Measurements from ENCODE around the gene MBD3L1.

Gene MBD3L1

DNA sequence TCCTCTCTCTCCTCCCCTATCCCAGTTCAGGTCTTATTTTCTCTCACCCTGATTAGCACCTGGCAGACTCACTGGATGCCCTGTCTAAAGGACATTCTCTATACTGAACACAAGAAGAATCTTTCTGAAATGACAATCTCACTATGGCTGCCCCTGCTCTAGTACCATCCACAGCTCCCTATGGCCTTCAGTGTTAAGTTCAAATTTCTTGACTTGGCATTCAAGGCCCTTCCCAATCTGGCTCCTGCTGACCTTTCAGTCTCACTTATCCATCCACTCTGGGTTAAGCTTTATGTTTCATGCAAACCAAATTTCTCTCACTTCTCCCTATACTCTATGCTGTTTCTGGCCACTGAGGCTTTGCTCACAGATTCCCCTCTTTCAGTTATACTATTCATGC, 34.2 kb downstream of the MBD3L1 start:
- DNase-seq = no peak
- in situ Hi-C loops (cut with HindIII; ENCODE audit: low pct_ligation_motif_present, low pct_unique_long_range_greater_than_20kb, low sequenced_read_pairs) = no loop called here

DNA sequence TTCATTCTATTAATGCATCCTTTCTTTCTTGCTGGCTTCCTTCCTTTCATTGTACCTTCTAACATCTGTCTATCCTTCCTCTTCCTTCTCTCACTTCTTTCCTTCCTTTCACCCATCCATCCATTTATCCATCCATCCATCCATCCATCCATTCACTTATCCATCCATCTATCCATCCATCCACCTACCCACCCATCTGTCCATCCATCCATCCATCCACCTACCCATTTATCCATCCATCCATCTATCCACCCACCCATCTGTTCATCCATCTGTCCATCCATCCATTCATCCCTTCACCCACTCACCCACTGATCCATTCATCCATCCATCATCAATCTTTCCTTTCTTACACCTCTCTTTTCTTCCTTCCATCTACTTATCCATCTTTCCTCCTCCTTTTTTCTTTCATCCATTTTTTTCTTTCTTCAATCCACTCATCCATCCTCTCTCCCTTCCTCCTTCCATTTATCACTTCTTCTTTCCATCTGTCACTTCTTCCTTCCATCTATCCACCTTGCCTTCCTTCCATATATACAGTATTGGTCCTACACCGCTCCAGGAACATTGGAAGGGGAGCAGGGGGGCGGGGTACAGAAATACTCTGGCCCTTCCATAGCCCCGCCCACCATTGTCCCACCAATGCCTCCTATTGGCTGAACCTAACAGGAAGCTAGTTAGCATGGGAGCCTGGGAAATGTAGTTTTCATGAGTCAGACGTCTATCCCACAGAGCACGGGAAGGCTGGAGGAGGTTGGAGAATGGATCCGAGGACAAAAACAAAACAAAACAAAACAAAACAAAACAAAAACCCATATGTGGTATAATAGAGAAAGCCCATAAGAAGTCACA, 45.9 kb downstream of the MBD3L1 start:
- in situ Hi-C loops (cut with HindIII; ENCODE audit: low pct_ligation_motif_present, low pct_unique_long_range_greater_than_20kb, low sequenced_read_pairs) = no loop called here
- DNase-seq = no peak

DNA sequence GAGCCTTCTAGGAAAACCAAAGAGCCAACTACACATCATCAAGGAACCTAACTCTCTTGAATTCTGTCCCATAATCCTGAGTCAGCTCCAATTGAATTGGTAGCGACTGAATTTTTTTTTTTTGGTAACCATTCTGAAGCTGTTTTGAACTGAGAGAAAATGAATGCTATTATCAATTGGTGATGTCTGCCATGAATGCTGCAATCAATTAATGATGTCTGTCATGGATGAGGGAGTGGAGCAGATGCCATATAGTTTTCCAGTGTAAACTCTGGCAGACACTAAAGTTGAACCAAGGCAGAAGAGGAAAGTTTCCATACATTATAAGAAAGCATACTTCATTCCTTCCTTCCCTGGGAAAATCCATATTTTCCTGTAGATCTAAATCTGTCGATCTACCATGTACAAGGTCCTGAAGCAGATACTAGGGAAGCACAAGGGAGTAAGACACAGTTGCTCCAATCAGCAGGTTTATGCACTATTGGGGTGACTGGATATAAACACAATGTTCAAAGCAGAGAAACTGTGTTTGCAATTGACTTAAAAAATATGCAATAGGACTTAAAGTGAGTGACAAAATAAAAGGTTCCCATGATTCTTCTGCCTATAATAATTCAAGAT, 48.8 kb downstream of the MBD3L1 start:
- DNase-seq = no peak

DNA sequence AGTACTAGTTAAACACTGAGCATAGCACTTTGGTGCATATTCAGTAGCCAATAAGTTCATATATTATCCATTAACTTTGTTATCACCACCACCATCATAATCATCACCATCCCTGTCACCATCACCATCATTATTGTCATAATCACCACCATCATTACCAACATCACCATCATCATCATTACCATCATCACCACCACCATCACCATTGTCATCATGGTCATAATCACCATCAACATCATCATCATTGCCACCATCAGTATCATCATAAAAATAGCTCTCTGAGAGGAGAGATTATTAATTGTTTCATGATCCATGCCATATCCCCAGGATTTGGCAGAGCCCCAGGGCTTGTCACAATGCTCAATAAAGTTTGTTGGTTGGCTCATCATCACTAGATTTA, 49.3 kb downstream of the MBD3L1 start:
- no peak for DNase-seq
- in situ Hi-C loops (cut with HindIII; ENCODE audit: low pct_ligation_motif_present, low pct_unique_long_range_greater_than_20kb, low sequenced_read_pairs) = no loop called here

More for the DNA sequence above, 48.8 kb downstream of the MBD3L1 start:
- in situ Hi-C loops (cut with HindIII; ENCODE audit: low pct_ligation_motif_present, low pct_unique_long_range_greater_than_20kb, low sequenced_read_pairs) = no loop called here

DNA sequence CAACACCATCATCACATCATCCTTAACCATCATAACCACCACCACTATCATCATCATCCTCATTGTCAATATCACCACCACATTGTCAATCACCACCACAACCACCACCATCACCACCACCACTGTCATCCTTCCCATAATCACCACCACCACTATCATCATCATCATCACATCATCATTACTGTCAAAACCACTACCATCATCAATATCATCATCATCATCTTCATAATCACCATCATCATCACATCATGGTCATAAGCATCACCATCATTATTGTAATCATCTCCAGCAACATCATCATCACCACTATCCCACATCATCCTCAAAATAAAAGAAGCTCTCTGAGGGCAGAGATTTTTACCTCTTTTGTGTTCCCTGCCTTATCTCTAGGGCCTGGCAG, 52.2 kb downstream of the MBD3L1 start:
- in situ Hi-C loops (cut with HindIII; ENCODE audit: low pct_ligation_motif_present, low pct_unique_long_range_greater_than_20kb, low sequenced_read_pairs) = no loop called here
- no peak for DNase-seq

DNA sequence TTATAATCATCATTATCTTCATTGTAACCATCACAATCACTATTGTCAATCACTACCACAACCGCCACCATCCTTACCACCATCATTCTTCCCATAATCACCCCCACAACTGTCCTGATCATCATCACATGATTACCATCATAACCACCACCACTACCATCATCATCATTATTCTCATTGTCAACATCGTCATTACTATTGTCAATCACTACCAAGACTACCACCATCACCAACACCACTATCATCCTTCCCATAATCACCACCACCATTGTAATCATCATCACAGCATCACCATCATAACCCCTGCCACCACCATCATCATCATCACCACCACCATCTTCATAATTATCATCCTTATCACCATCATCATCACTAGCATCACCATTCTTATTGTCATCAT, 55.2 kb downstream of the MBD3L1 start:
- in situ Hi-C loops (cut with HindIII; ENCODE audit: low pct_ligation_motif_present, low pct_unique_long_range_greater_than_20kb, low sequenced_read_pairs) = no loop called here

DNA sequence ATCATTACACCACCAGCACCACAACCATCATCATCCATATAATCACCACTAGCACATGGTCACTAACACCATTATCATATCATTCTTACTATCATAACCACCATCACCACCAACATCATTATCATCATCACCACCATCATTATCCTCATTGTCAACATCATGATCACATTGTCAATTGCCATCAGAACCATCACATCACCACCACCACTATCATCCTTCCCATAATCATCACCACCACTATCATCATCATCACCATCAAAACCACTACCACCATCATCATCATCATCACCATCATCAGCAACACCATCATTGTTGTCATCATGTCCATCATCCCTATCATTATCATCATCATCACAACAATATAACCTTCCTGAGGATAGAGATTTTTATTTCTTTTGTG, 58.1 kb downstream of the MBD3L1 start:
- in situ Hi-C loops (cut with HindIII; ENCODE audit: low pct_ligation_motif_present, low pct_unique_long_range_greater_than_20kb, low sequenced_read_pairs) = no loop called here
- DNase-seq = no peak

More for the DNA sequence above, 55.2 kb downstream of the MBD3L1 start:
- no peak for DNase-seq
